ENCODE results near the gene PDIA6.
"Not testable (repeated sequence)": the region's sequence is repeated elsewhere in the genome, so short reads cannot be mapped to it uniquely, and the experiment has no call there.

PDIA6 gene

GRCh38 chr2:10786240-10786982, 26.2 kb downstream of the PDIA6 start:
- no peak for TF ChIP-seq CTCF (IDR thresholded peaks at IDR 0.05)
- DNase-seq (ENCODE audit: low spot score), result no peak
- no peak overlapping the region for H3K27ac ChIP-seq
- H3K4me3 ChIP-seq, result no peak overlapping the region

GRCh38 chr2:10785260-10785659, 27.3 kb downstream of the PDIA6 start:
- Histone ChIP-seq H3K27ac (no peak overlapping the region), H3K4me3 (no peak overlapping the region)
- TF ChIP-seq CTCF (IDR thresholded peaks at IDR 0.05), result no peak
- DNase-seq (ENCODE audit: low spot score), result no peak

GRCh38 chr2:10784719-10785118, 27.9 kb downstream of the PDIA6 start:
- DNase-seq (ENCODE audit: low spot score), result no peak
- H3K27ac ChIP-seq, result no peak overlapping the region
- TF ChIP-seq CTCF (IDR thresholded peaks at IDR 0.05), result no peak
- H3K4me3 ChIP-seq, result no peak overlapping the region

GRCh38 chr2:10783421-10783820, 29.2 kb downstream of the PDIA6 start:
- DNase-seq (ENCODE audit: low spot score), result no peak
- Histone ChIP-seq H3K4me3 (no peak overlapping the region), H3K27ac (no peak overlapping the region)
- TF ChIP-seq CTCF (IDR thresholded peaks at IDR 0.05), result no peak

GRCh38 chr2:10781746-10782145, 30.8 kb downstream of the PDIA6 start:
- Histone ChIP-seq H3K27ac (no peak overlapping the region), H3K4me3 (no peak overlapping the region)
- TF ChIP-seq CTCF (IDR thresholded peaks at IDR 0.05), result no peak
- no peak for DNase-seq (ENCODE audit: low spot score)

- not testable (repeated sequence) for DNase-seq (ENCODE audit: low spot score); H3K27ac ChIP-seq; H3K4me3 ChIP-seq
Observed at GRCh38 chr2:10780821-10781220, 31.8 kb downstream of the PDIA6 start.

- no peak overlapping the region for H3K27ac ChIP-seq
- H3K4me3 ChIP-seq, result no peak overlapping the region
- DNase-seq (ENCODE audit: low spot score), result no peak
- no peak for TF ChIP-seq CTCF (IDR thresholded peaks at IDR 0.05)
Observed at GRCh38 chr2:10780491-10780820, 32.1 kb downstream of the PDIA6 start.

Measured in coronary artery (tissue), 2 donors.